Stimulated activated CD4-positive, alpha-beta T cell treated with anti-CD3 and anti-CD28 coated beads, TNF-alpha, amount 100 ng/mL, for 24 hours (primary cell): ENCODE measurements around the gene RNF111.

Experiments used
- DNase-seq, 3 experiments: peaks; one replicate each; pipeline ENCODE4 v3.0.0-alpha.2; 2020; ENCODE audit warnings: low read depth in 3 of 3

RNF111 gene

DNA sequence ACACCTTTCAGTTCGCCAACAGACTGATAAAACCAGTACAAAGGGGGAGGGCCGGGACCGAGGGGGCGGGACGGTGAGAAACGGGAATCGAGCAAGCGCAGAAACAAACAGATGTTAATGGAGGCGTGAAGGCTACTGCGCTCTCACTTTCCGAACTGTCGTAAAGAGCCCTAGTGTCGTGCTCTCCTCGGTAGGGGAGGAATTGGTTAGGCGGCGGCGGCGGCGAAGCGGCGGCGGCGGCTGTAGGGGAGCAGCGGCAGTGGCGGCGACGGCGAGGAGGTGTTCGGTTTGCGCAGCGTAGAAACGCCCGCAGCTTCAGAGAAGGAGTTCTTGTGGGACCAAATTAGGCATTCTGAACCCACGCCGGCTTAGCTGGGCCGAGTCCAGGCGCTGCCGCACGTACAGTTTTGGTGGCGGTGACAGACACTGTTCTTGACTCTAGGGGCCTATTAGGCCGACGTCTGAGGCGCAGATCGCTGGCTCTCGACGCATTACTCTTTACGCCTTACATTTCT lies at the start of gene RNF111:
Gene RNF111 (plus strand): TSS at position 173 of the 515 bp plus-strand sequence. CDS start 43,160 bp downstream, outside the sequence.
- peak; percentile 70 to 87 (median 87) for DNase-seq

DNA sequence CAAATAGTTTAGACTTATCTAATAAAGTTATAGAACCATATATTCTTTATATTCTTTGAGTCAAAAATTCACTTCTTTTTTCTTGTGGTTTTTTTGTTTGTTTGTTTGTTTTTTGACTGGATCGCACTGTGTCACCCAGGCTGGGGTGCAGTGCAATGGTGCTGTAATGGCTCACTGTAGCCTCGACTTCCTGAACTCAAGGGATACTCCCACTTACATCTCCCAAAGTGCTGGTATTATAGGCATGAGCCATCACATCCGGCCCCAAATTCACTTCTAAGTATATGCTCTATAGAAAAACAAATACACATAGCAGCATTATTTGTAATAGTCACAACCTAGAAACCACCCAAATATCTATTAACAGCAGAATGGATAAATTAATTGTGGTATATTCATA lies 40.3 kb upstream of the RNF111 start:
- no peak for DNase-seq

DNA sequence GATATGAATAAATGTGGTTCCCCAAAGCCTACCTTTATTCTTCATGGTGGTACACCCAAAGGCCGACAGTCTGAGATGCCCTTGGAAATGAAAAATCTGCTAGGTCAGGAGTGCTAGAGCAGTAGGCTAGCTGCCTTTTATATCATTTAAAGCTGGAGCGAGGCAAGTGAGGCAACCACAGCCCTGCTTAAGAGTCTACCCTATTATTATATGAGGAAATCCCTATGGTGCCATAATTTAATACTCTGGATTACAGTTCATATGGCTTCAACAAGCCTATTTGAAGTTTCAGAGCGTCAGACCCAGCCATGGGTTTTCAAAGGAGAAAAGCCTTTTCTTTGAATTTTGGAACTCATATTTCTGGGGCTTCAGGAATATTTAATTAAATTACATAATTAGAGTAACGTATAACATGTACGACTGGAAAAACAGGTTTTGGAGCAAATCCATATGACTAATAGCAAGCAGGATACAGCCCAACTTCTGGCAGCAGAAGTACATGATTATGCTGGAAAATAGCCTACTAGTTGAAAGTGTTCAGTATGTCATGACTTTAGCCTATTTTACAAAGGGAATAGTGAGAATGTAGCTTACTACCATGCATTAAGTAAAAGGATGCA lies 36.0 kb upstream of the RNF111 start:
- DNase-seq, result no peak

DNA sequence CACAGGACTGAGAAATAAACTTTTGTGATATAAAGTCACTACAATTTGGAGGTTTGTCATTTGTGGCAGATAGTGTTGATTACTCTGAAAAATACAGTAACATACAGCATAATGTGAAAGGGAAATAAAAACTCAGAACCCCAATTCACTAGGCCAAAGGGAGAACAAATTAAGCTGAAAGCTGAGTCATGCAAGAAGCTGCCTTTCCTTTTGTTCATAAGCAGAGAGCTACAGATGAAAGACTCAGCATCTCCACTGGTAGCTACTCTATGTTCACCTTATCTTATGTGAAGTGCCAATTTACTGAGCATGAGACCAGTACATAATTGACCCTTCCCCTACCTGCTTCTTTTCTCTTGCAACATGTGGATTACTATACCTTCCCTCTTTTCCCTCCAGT lies 34.7 kb upstream of the RNF111 start:
- no peak for DNase-seq

DNA sequence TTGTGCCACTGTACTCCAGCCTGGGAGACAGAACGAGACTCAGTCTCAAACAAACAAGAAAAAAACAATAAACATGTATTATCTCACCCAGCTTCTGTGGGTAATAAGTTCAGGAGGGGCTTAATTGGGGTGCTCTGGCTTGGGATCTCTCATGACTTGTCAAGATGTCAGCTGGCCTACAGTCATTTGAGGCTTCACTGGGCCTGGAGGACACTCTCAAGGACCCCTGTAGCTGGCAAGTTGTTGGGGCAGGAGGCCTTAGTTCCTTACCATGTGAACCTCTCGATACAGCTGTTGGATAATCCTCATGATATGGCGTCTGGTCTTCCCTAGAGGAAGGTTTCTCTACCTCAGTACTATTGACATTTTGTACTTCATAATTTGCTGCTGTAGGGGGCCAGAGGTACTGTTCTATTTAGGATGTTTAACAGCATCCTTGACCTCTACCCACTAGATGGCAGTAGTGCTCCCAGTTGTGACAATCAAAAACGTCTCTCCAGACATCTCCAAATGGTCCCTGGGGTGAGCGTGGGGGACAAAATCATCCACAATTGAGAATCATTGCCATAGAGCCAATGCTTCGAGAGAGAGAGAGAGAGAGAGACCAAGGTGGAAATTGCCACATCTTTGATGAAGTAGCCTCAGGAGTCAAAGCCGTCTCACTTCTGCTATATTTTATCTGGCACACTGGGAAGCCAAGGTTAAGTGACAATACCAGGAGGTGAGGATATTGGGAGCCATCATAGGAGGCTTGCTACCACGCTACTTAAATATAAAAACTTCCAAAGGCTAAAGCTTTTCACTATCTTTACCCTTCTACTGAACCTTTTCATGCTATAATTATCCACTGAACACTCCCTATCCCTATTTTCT lies 30.1 kb upstream of the RNF111 start:
- DNase-seq, result peak; percentile 23 to 62 (median 27)

DNA sequence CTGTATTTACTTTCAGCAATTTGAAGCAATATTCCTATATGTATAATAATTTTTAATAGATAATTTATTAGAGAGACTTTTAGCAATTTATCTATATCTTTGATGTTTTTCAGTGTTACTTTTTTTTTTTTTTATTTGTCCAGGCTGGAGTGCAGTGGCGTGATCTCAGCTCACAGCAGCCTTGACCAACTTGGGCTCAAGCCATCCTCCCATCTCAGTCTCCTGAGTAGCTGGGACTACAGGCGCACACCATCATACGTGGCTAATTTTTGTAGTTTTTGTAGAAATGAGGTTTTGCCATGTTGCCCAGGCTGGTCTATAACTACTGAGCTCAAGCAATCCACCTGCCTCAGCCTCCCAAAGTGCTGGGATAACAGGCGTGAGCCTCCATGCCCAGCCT lies 28.7 kb upstream of the RNF111 start:
- DNase-seq, result no peak

DNA sequence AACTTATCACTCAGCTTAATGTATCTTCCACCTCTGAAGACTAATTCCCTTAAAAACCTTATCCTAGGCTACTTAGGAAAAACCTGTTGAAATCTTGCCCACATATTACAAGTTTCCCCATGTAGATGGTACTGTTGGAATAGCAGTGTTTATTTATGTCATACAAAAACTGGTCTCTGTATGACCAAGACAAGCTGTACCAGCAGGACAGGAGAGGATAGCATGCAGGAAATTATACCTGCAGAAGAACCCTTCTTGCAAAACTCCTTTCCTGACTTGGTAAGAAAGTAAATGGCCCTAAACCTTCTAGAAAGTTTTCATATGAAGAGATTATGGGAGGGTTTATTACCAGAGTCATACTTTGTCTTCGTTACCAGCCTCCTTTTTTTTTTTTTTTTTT lies 25.3 kb upstream of the RNF111 start:
- no peak for DNase-seq

DNA sequence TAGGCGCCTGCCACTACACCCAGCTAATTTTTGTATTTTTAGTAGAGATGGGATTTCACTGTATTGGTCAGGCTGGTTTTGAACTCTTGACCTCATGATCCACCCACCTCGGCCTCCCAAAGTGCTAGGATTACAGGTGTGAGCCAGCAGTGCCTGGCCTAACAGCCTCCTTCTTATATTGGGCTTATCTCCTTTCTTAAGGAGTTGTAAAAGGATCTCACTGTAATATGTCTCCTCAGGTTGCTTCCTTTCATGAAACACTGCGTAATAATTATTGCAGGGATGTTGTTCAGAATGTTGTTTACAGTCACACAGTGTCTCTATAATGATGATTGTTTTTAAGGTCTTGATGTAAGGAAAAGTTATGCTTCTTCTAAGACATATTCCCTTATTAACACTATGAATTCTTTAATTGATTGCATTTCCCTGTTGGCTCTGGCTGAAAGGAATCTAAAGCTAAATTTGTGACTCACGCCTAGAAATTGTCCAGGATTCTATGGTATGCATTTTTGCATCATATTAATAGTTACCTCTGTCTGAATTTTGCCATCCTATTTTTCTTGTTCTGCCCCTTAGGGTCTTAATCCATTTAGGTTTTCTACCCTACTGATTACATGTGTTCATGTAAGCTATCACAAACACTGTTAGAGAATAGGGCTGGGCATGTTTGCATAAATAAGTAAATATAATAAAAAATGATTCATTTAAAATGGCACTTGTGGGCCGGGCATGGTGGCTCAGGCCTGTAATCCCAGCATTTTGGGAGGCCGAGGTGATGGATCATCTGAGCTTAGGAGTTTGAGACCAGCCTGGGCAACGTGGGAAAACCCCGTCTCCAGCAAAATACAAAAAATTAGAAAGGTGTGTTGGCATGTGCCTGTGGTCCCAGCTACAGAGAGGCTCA lies 24.5 kb upstream of the RNF111 start:
- DNase-seq, result no peak

DNA sequence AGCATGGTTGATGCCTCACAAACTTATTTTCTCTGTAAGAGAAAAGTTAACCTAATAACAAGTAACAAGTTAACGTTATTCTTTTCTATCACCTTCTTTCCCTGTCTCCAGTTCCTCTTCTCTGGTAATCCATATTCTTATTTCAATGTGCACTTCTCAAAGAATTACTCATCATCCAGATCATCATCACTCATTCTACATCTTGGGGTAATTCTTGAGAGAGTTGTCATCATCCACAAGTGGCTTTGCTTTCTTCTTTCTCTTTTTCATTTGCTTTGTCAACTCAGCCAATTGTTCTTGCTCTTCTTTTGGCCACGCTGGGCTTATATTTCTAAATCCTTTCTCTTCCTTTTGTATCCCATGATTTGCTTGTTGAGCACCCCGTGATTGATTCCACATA lies 20.8 kb upstream of the RNF111 start:
- DNase-seq, result no peak

DNA sequence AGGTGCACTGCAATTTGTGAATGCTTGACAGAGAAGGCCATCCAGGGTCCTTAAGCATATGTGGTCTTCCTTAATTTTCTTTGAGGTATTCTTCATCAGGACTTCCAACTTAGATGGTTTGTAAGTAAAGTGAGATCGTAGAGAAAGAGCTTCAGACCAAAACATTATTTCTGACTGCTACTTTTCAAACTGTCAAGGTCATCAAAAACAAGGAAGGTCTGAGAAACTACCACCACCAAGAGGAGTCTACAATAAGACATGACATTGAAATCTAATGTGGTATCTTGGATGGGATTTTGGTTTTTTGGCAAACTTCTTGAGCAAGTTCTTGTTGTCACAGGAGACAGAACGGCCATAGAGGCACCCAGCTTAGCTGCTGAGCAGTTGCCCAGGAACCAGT lies 20.0 kb upstream of the RNF111 start:
- DNase-seq, result no peak

DNA sequence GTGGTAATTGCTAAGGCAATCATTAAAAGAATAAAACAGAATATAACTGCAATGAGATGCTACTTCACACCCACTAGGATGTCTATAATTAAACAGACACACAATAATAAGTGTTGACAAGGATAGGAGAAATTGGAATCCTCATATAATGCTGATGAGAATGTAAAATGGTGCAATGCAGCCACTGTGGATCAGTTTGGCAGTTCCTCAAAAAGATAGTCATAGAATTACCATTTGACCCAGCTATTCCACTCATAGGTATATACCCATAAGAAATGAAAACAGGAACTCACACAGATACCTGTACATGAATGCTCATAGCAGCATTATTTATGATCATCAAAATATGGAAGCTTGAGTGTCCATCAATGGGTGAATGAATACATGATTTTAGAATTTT lies 9.6 kb upstream of the RNF111 start:
- no peak for DNase-seq

DNA sequence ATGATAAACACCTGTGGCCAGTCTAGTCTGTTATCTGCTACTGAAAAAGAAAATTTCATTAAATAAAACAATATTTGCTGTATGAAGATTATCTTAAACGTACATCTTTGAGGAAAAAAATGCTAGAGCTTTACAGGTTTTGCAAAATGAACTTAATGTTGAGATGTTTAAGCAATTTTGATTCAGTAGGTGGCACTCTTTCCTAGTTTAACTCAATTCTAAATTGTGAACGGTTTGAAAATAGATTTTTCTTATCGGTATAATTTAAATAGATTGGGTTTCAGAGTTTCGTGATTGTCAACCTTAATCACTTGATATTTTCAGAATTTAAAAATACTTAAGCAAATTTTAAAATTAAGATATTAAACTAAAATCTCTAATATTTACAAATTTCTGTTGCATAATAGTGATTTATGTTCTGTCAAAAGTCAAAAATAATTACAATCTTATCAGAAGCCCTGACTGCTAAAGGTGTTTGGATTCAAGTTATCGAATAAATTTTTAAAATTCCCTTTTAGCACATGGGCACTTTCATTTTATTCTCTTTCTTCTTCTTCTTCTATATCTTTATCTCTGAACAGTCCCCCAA lies 7.0 kb upstream of the RNF111 start:
- DNase-seq, result no peak

DNA sequence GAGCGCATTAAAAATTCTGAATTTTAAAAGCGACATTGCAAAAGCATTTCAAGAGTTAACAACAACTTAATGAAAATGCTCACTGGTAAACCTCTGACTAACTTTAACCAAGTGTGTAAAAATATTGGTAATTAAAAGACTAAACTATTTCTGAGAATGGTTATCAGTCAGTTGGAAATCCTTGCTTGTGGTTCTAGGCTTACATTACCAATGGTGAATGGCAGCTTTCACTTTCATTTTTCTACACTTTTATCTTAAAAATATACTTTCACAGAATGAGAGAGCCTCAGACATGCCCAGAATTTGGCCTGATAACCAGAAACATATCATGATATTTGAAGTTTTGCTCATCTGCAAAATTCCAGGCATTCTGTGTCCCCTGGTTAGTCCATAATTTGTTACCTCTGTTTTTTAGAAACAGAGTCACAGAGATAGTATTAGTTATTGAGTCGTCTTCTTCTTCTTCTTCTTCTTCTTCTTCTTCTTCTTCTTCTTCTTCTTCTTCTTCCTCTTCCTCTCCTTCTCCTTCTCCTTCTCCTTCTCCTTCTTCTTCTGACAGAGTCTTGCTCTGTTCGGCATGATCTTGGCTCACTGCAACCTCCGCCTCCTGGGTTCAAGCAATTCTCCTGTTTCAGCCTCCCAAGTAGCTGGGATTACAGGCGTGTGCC lies 5.5 kb upstream of the RNF111 start:
- no peak for DNase-seq

DNA sequence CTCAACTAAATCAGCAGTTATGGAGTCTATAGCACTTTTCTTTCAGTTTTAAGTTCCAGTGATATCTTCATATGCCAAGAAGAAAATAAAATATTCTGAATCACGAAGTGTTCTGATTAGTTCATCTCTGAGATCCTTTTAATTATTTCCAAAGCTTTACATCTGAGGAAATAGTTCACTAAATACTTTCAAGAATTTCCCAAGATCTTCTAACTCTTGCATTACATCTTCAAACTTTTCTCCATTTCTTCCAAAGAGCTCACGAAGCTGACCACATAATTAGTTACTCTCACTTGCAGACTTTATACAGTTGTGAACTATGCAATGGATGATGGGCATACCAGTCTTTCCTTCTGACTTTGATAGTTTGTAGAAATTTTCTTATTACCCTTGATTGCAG lies 4.2 kb upstream of the RNF111 start:
- DNase-seq, result no peak

DNA sequence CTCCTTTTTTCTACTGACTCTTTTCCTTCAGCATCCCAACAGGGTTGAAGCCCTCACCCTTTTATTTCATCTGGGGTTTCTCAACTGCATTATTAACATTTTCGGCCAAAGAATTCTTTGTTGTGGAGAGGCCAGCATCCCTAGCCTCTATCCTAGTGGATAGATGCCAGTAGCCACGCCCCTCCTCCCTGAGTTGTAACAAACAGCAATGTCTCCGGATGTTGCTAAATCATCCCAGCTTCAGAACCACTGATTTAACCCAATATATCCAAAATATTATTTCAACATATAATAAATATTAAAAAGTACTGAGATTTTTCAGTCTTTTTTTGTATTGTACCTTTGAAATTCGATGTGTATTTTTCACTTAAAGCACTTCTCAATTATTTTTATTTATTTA lies 2.0 kb upstream of the RNF111 start:
- DNase-seq, result no peak

DNA sequence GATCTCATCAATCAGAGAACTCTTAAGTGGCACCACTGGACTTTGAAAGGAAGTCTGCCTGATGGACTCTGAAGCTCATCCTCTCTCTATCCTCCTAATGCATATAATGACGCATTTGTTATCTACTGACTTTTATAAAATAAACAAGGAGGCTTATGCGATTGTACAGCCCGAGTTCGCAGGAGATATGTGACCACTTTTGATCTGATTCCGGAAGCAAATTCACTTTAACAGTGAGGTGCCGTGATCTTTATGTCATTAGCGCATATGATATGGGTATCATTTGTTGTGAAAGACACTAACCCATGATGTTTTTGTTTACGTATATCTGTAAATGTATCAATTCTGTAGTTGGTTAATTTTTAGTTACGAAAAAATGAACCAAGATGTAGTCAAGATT lies 427 bp upstream of the RNF111 start:
- DNase-seq, result no peak

DNA sequence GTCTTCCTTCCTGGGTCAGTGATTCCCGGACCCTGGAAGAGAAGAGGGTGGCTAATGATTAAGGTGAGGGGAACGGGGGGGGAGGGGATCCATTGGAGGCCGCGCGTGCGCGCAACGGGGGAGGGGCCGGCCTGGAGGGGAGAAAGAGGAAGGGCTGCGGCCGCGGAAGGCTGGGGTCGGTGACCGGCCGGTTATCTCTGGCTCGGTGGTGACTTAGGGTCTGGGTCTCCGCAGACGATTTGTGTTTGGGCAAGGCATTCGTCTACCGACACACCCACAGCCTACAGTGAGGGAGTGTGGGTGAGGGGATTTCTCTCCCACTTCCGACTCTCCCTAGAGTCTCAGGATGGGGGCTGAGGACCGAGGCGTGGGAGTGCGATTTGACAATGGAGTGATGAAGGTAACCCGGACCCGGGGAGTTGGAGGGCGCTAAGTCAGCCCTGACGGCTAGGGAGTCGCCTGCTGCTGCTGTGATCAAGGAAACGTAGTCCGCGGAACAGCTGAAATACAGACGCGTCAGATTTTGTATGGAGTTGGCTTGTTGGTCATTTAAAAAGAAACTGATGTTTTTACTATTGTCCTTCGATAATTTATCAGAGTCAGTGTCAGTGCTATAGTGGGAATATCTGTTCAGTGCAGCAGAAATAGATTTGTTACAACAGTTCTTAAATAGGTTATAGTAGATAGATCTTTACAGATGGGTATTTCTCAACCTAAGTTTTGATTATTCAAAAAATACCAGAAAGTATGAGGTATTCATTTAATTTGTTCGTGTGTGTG lies 733 bp downstream of the RNF111 start:
- peak; percentile 26 to 56 (median 41) for DNase-seq

DNA sequence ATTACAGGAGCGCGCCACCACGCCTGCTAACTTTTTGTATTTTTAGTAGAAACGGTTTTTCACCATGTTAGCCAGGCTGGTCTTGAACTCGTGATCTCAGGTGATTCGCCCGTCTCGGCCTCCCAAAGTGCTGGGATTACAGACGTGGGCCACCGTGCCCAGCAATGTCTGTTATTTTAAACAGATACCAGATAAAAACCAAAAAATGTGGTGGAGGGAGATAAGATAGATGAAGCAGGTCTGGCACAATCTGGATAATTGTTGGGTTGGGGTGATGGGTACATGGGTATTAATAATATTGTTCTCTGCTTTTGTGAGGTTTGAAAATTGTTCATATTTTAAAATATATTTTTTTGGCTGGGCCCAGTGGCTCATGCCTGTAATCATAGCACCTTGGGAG lies 4.7 kb downstream of the RNF111 start:
- DNase-seq, result no peak

DNA sequence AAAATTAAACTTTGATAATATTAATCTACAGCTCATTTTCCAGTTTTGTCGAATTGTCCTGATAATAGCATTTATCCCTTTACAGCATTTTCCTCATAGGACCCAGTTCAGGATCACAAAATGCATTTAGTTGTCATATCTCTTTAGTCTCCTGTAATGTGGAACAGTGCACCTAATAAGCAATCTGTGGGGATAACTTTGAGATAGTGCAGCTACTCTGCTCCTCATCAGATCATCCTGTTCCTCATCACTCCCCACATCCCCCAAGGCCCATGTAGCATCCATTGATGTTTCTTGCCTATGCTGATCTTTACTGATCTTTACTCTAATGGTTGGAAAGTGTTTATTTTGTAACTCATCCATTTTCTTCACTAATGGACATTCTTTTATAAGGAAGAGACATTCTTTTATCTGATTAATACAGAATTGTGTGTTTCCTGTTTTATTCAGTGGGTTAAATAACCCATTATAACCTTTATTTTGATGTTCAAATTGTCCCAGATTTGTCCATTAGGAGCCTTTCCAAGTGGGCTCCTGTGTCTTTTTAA lies 7.5 kb downstream of the RNF111 start:
- no peak for DNase-seq

DNA sequence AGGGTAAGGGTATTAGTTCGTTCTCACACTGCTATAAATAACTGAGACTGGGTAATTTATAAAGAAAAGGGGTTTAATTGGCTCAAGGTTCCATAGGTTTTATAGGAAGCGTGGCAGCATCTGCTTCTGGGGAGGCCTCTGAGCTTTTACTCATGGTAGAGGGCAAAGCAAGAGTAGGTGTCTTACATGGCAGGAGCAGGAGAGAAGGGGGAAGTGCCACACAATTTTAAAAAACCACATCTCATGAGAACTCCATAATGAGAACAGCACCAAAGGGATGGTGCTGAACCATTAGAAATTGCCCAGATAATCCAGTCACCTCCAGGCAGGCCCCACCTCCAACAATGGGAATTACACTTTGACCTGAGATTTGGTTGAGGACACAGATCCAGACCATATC lies 12.2 kb downstream of the RNF111 start:
- no peak for DNase-seq
